K562 (cell line): Measurements from ENCODE around the gene PTPN7. TPM values are rescaled to one million over a fixed set of nuclear protein-coding genes. Genes with fewer than 3 reads are reported as not detected.
A peak's percentile ranks its signal among the peaks of the same experiment; 100 is the strongest.

Source experiments
- CBX8 ChIP-seq: fragments of 200-600 bp; sonication (generic); IDR thresholded peaks from 2 replicates; pipeline ENCODE4 v1.6.1; 2012; ENCODE audit warnings: borderline replicate concordance, mixed run types, low read depth, mild to moderate bottlenecking, moderate library complexity, mixed read lengths, low read length, control low read depth, inconsistent platforms; ENCODE audit not compliant: poor library complexity, severe bottlenecking; ENCODE audit errors: extremely low read depth
- CTBP1 ChIP-seq: fragments of 450-650 bp; IDR thresholded peaks from 2 replicates; pipeline ENCODE4 v1.6.1; 2016; ENCODE audit warnings: borderline replicate concordance
- FOSL1 ChIP-seq: fragments of 200-800 bp; sonication (Bioruptor generic); conservative IDR thresholded peaks from 2 replicates; pipeline ENCODE4 v1.6.1; 2016; ENCODE audit warnings: missing genetic modification characterization, missing compliant biosample characterization
- JUN ChIP-seq, 2 experiments: sonication (generic) in 1 of 2; formaldehyde crosslinking in 1 of 2; IDR thresholded peaks; 2 replicates each; pipeline versions ENCODE4 v1.6.1 to v1.8.0; 2012 to 2022; ENCODE audit warnings: borderline replicate concordance in 2 of 2, mild to moderate bottlenecking in 2 of 2, improper control_type of control experiment in 1 of 2, low read depth in 1 of 2, low read length in 1 of 2, missing genetic modification reagents in 1 of 2
- MITF ChIP-seq: IDR thresholded peaks from 2 replicates; pipeline ENCODE4 v1.6.1; 2014; ENCODE audit warnings: antibody characterized with exemption
- POU5F1 ChIP-seq: fragments of 150-350 bp; IDR thresholded peaks from 2 replicates; pipeline ENCODE4 v1.6.1; 2014; ENCODE audit warnings: borderline replicate concordance, low read length, low read depth, mild to moderate bottlenecking; ENCODE audit not compliant: partially characterized antibody
- REST ChIP-seq, 2 experiments: fragments of 450-650 bp; formaldehyde crosslinking in 1 of 2; IDR thresholded peaks; 2 replicates each; pipeline versions ENCODE4 v1.4.0 to v1.6.1; 2014 to 2020; ENCODE audit warnings: mild to moderate bottlenecking in 2 of 2, borderline replicate concordance in 1 of 2, low read depth in 1 of 2
- SMAD3 ChIP-seq: fragments of 450-650 bp; formaldehyde crosslinking; conservative IDR thresholded peaks from 2 replicates; pipeline ENCODE4 v1.4.0; 2020; ENCODE audit warnings: mild to moderate bottlenecking
- SMAD4 ChIP-seq: fragments of 250-450 bp; sonication (Bioruptor Pico); conservative IDR thresholded peaks from 2 replicates; pipeline ENCODE4 v1.8.0; 2021; ENCODE audit warnings: inconsistent platforms, mild to moderate bottlenecking, moderate library complexity
- SRSF9 ChIP-seq: fragments of 200-400 bp; formaldehyde crosslinking; IDR thresholded peaks from 2 replicates; pipeline ENCODE4 v1.6.1; 2017; ENCODE audit warnings: low read depth, low read length, borderline replicate concordance
- THRB ChIP-seq: fragments of 450-650 bp; formaldehyde crosslinking; conservative IDR thresholded peaks from 2 replicates; pipeline ENCODE4 v1.4.0; 2022; ENCODE audit warnings: mild to moderate bottlenecking, missing genetic modification characterization
- ZNF324 ChIP-seq: fragments of 250-450 bp; sonication (Bioruptor Pico); IDR thresholded peaks from 2 replicates; pipeline ENCODE4 v1.4.0; 2020; ENCODE audit warnings: mild to moderate bottlenecking
- ZNF644 ChIP-seq: fragments of 200-800 bp; sonication (Bioruptor generic); IDR thresholded peaks from 2 replicates; pipeline ENCODE4 v1.6.1; 2016; ENCODE audit warnings: low read depth, missing genetic modification characterization, missing compliant biosample characterization
- ZNF830 ChIP-seq: fragments of 250-450 bp; sonication (Bioruptor Pico); IDR thresholded peaks from 2 replicates; pipeline ENCODE4 v1.5.0; 2021; ENCODE audit warnings: mild to moderate bottlenecking
- polyA plus RNA-seq, 8 experiments: library from polyadenylated mRNA; depleted of rRNA in 4 of 8; stranded (reverse) in 5 of 8; unstranded in 3 of 8; fragments of >200 nt; fragmentation: Nextera tagmentation in 2 of 8; fragmentation: Illumina TruSeq in 1 of 8; extraction: Ambion mirVana in 2 of 8; extraction: Trizol in 1 of 8; gene quantifications; 2 replicates each; pipeline versions ENCODE4 v1.2.1 to v1.2.3, GENCODE V29; 2011 to 2014; ENCODE audit warnings: inconsistent platforms in 1 of 8, missing spikeins in 1 of 8
- total RNA-seq, 7 experiments: library from RNA; depleted of rRNA in 6 of 7; stranded (reverse); fragments of >200 nt in 6 of 7; fragmentation: Illumina TruSeq in 2 of 7; extraction: Trizol in 2 of 7; gene quantifications; 2 replicates each; pipeline versions ENCODE4 v1.2.1 to v1.2.3, GENCODE V29; 2011 to 2021; ENCODE audit warnings: low replicate concordance in 1 of 7

The PTPN7 gene
- total and polyA plus RNA-seq, 9 of the 15 experiments (the other 6 are each of a cell fraction or from before 2014, with no cell fraction given), result 18.7 to 144 (median 120) TPM

GRCh38 chr1:202154766-202155477, 5.5 kb downstream of the PTPN7 start (continued):
- TF ChIP-seq CBX8 (no peak), CTBP1 (peak; percentile 23; the same call in 1 of the 2 replicates), SMAD4 (no peak), ZNF830 (CRISPR knock-in tag) (no peak), JUN (IDR thresholded peaks at IDR 0.05; ENCODE audit: borderline replicate concordance, low read depth, low read length) (0 out of 2 replicates have a peak, but pooled peaks have one; percentile 40), JUN (CRISPR knock-in tag; IDR thresholded peaks at IDR 0.05; ENCODE audit: borderline replicate concordance) (no peak), REST (IDR thresholded peaks at IDR 0.05; ENCODE audit: borderline replicate concordance) (peak; percentile 87), REST (CRISPR knock-in tag; IDR thresholded peaks at IDR 0.05; ENCODE audit: low read depth) (no peak), POU5F1 (no peak), FOSL1 (tag) (0 out of 2 replicates have a peak, but pooled peaks have one; percentile 4), ZNF644 (no peak), THRB (0 out of 2 replicates have a peak, but pooled peaks have one; percentile 48), SMAD3 (CRISPR knock-in tag) (no peak), SRSF9 (no peak), ZNF324 (CRISPR knock-in tag) (no peak), MITF (no peak)
